H1 (cell line): ENCODE measurements around the gene NEURL2. TPM values are rescaled to one million over a fixed set of nuclear protein-coding genes. Genes with fewer than 3 reads are reported as not detected.

ENCODE experiments used
- CTCF ChIA-PET: fragments of 300-600 bp; sonication (Branson Sonifier 250); formaldehyde crosslinking; loops from one replicate; lab custom pipeline; 2021; ENCODE audit not compliant: partially characterized antibody; lab: Charles Lee
- POLR2A ChIA-PET: fragments of 300-600 bp; sonication (Branson Sonifier 250); formaldehyde crosslinking; loops from one replicate; lab custom pipeline; 2021; ENCODE audit warnings: inconsistent platforms; ENCODE audit not compliant: partially characterized antibody; lab: Charles Lee
- DNase-seq, 2 experiments: peaks; one replicate each; pipeline versions ENCODE4 v3.0.0 to v3.0.0-alpha.2; 2010 to 2022; ENCODE audit warnings: low spot score in 2 of 2, low read depth in 1 of 2, mixed read lengths in 1 of 2
- FAIRE-seq: peaks from 2 replicates; lab custom pipeline; 2011; peaks lifted over from hg19 to GRCh38; lab: Jason Lieb, UNC
- H2AFZ ChIP-seq: 2 replicates; pipeline ENCODE4 v1.8.1; 2012; ENCODE audit warnings: low read length, inconsistent platforms
- H2AK5ac ChIP-seq: 2 replicates; pipeline ENCODE4 v1.6.1; 2013; ENCODE audit warnings: low read depth, low read length
- H2BK120ac ChIP-seq: replicated peaks from 2 replicates; pipeline ENCODE3; 2013; ENCODE audit warnings: low read depth, low read length, inconsistent platforms
- H2BK12ac ChIP-seq: 2 replicates; pipeline ENCODE4 v1.6.1; 2013; ENCODE audit warnings: low read depth, low read length
- H2BK15ac ChIP-seq: 2 replicates; pipeline ENCODE4 v1.6.1; 2013; ENCODE audit warnings: low read length
- H2BK20ac ChIP-seq: 2 replicates; pipeline ENCODE4 v1.6.1; 2013; ENCODE audit warnings: low read length
- H2BK5ac ChIP-seq: 2 replicates; pipeline ENCODE4 v1.6.1; 2013; ENCODE audit warnings: low read depth, low read length
- H3K14ac ChIP-seq: 2 replicates; pipeline ENCODE4 v1.6.1; 2013; ENCODE audit warnings: inconsistent platforms; ENCODE audit not compliant: insufficient read length
- H3K18ac ChIP-seq: 2 replicates; pipeline ENCODE4 v1.6.1; 2013; ENCODE audit warnings: low read length; ENCODE audit errors: extremely low read depth
- H3K23ac ChIP-seq: 2 replicates; pipeline ENCODE4 v1.6.1; 2013; ENCODE audit warnings: inconsistent platforms; ENCODE audit not compliant: insufficient read length
- H3K23me2 ChIP-seq: 2 replicates; pipeline ENCODE4 v1.6.1; 2013; ENCODE audit warnings: low read depth, low read length
- H3K27ac ChIP-seq: 2 replicates; pipeline ENCODE4 v1.6.1; 2011; ENCODE audit warnings: low read depth, low read length, inconsistent platforms
- H3K27me3 ChIP-seq, 4 experiments: replicated peaks in 1 of 4; 1 replicate in 1 of 4; 2 replicates in 3 of 4; pipeline versions ENCODE4 v1.6.1 to v1.8.1; 2011 to 2013; ENCODE audit warnings: low read length in 3 of 4, mild to moderate bottlenecking in 3 of 4, inconsistent platforms in 2 of 4, mixed read lengths in 2 of 4, moderate library complexity in 1 of 4; ENCODE audit not compliant: control insufficient read depth in 3 of 4, insufficient read depth in 3 of 4; ENCODE audit errors: extremely low read depth in 1 of 4
- H3K36me3 ChIP-seq, 4 experiments: 2 replicates each; pipeline versions ENCODE4 v1.6.1 to v1.8.1; 2011 to 2013; ENCODE audit warnings: mild to moderate bottlenecking in 4 of 4, low read length in 3 of 4, moderate library complexity in 2 of 4, control low read depth in 1 of 4, inconsistent platforms in 1 of 4; ENCODE audit not compliant: insufficient read depth in 4 of 4, control insufficient read depth in 2 of 4
- H3K4ac ChIP-seq: replicated peaks from 2 replicates; pipeline ENCODE3; 2013; ENCODE audit warnings: low read length, low read depth, mixed read lengths, inconsistent platforms; ENCODE audit not compliant: insufficient read length
- H3K4me1 ChIP-seq, 4 experiments: replicated peaks in 1 of 4; 1 replicate in 1 of 4; 2 replicates in 3 of 4; pipeline versions ENCODE4 v1.6.1 to v1.8.1; 2011 to 2013; ENCODE audit warnings: low read length in 3 of 4, inconsistent platforms in 2 of 4, mixed read lengths in 1 of 4; ENCODE audit not compliant: insufficient read depth in 4 of 4, control insufficient read depth in 3 of 4
- H3K4me2 ChIP-seq, 2 experiments: 2 replicates each; pipeline versions ENCODE4 v1.6.1 to v1.8.1; 2011 to 2013; ENCODE audit warnings: low read depth in 2 of 2, low read length in 2 of 2, control low read depth in 1 of 2, inconsistent platforms in 1 of 2, mild to moderate bottlenecking in 1 of 2; ENCODE audit not compliant: insufficient read depth in 1 of 2
- H3K4me3 ChIP-seq, 4 experiments: fragments of 200-600, 300-600 bp in 1 of 4; sonication (generic), shearing (Covaris generic), sonication (Bioruptor Twin) in 1 of 4; 2 replicates each; pipeline versions ENCODE4 v1.5.1 to v1.8.1; 2011 to 2016; ENCODE audit warnings: low read length in 4 of 4, low read depth in 3 of 4, control low read depth in 2 of 4, inconsistent platforms in 2 of 4, mild to moderate bottlenecking in 2 of 4, mixed read lengths in 1 of 4, moderate library complexity in 1 of 4; ENCODE audit not compliant: insufficient read depth in 2 of 4; ENCODE audit errors: extremely low read depth in 1 of 4
- H3K56ac ChIP-seq: replicated peaks from 2 replicates; pipeline ENCODE3; 2013; ENCODE audit warnings: low read depth, mild to moderate bottlenecking, mixed read lengths, low read length, inconsistent platforms; ENCODE audit not compliant: insufficient read length
- H3K79me1 ChIP-seq: 2 replicates; pipeline ENCODE4 v1.6.1; 2013; ENCODE audit warnings: low read depth, low read length, control low read depth
- H3K79me2 ChIP-seq, 2 experiments: 2 replicates each; pipeline versions ENCODE4 v1.6.1 to v1.8.1; 2012 to 2013; ENCODE audit warnings: low read length in 2 of 2, mild to moderate bottlenecking in 2 of 2, inconsistent platforms in 1 of 2; ENCODE audit not compliant: insufficient read depth in 2 of 2, control insufficient read depth in 1 of 2
- H3K9ac ChIP-seq, 4 experiments: replicated peaks in 1 of 4; 1 replicate in 1 of 4; 2 replicates in 3 of 4; pipeline versions ENCODE4 v1.6.1 to v1.8.1; 2011 to 2013; ENCODE audit warnings: low read depth in 3 of 4, low read length in 3 of 4, control low read depth in 2 of 4, mild to moderate bottlenecking in 2 of 4, moderate library complexity in 2 of 4, inconsistent platforms in 1 of 4; ENCODE audit errors: extremely low read depth in 1 of 4
- H3K9me3 ChIP-seq, 2 experiments: 2 replicates each; pipeline versions ENCODE4 v1.6.1 to v1.8.1; 2012 to 2013; ENCODE audit warnings: mild to moderate bottlenecking in 2 of 2, moderate library complexity in 2 of 2, control low read depth in 1 of 2, inconsistent platforms in 1 of 2, low read depth in 1 of 2, low read length in 1 of 2, mixed read lengths in 1 of 2; ENCODE audit not compliant: insufficient read depth in 2 of 2
- H4K20me1 ChIP-seq, 2 experiments: replicated peaks in 1 of 2; 2 replicates each; pipeline versions ENCODE3 to v1.8.1; 2011 to 2013; ENCODE audit warnings: inconsistent platforms in 2 of 2, low read length in 2 of 2, mild to moderate bottlenecking in 1 of 2; ENCODE audit not compliant: insufficient read depth in 2 of 2, control insufficient read depth in 1 of 2
- H4K5ac ChIP-seq: 2 replicates; pipeline ENCODE4 v1.6.1; 2013; ENCODE audit warnings: low read length, low read depth, mixed read lengths, inconsistent platforms; ENCODE audit not compliant: insufficient read length
- H4K8ac ChIP-seq: 2 replicates; pipeline ENCODE4 v1.8.0; 2013; ENCODE audit warnings: mild to moderate bottlenecking, moderate library complexity, low read length, inconsistent platforms; ENCODE audit not compliant: insufficient read depth; ENCODE audit errors: extremely low read depth
- H4K91ac ChIP-seq: replicated peaks from 2 replicates; pipeline ENCODE3; 2013; ENCODE audit warnings: low read length, mixed read lengths, inconsistent platforms; ENCODE audit not compliant: insufficient read length
- ASH2L ChIP-seq: fragments of 200-600, 300-600 bp; sonication (generic); IDR thresholded peaks from one replicate; pipeline ENCODE4 v1.7.1; 2017; ENCODE audit warnings: low read length
- EP300 ChIP-seq, 2 experiments: IDR thresholded peaks; 1 replicate in 1 of 2; 2 replicates in 1 of 2; pipeline ENCODE4 v1.6.1; 2011 to 2012; ENCODE audit warnings: low read depth in 2 of 2, low read length in 2 of 2, mild to moderate bottlenecking in 2 of 2, borderline replicate concordance in 1 of 2, inconsistent platforms in 1 of 2, moderate library complexity in 1 of 2
- KDM4A ChIP-seq: IDR thresholded peaks from one replicate; pipeline ENCODE4 v1.7.1; 2012; ENCODE audit warnings: low read depth, mild to moderate bottlenecking, moderate library complexity, low read length, inconsistent platforms; ENCODE audit not compliant: severe bottlenecking
- NRF1 ChIP-seq: IDR thresholded peaks from 2 replicates; pipeline ENCODE4 v1.6.1; 2011; ENCODE audit warnings: mild to moderate bottlenecking, low read depth, low read length, improper control_type of control experiment
- RBBP5 ChIP-seq: IDR thresholded peaks from 2 replicates; pipeline ENCODE4 v1.7.1; 2012; ENCODE audit warnings: low read depth, mild to moderate bottlenecking, inconsistent platforms, low read length, moderate library complexity, borderline replicate concordance
- SP1 ChIP-seq: IDR thresholded peaks from 2 replicates; pipeline ENCODE4 v1.6.1; 2011; ENCODE audit warnings: low read depth, low read length
- WGBS, 2 experiments: shearing (Covaris generic) in 1 of 2; methylation state at CpG; one replicate each; pipeline versions ENCODE4 v1.1.6 to v1.1.7; 2013 to 2015; ENCODE audit warnings: low lambda C conversion rate in 2 of 2, mixed read lengths in 2 of 2, inconsistent platforms in 1 of 2, low coverage in 1 of 2, missing lambda C conversion rate in 1 of 2; ENCODE audit not compliant: insufficient replicate concordance in 2 of 2, insufficient coverage in 1 of 2, insufficient read length in 1 of 2; ENCODE audit errors: extremely low coverage in 1 of 2, missing lambda C conversion rate in 1 of 2; 5-methylcytosine and 5-hydroxymethylcytosine counted together
- polyA plus RNA-seq, 7 experiments: library from polyadenylated mRNA; depleted of rRNA in 3 of 7; stranded (reverse) in 5 of 7; unstranded in 2 of 7; fragments of >200 nt in 5 of 7; fragments of 200-250 nt in 2 of 7; gene quantifications; 1 replicate in 5 of 7; 2 replicates in 1 of 7; 4 replicates in 1 of 7; pipeline versions ENCODE4 v1.2.1 to v1.2.3, GENCODE V29; 2011 to 2013; ENCODE audit warnings: missing spikeins in 2 of 7, mixed read lengths in 2 of 7
- total RNA-seq: library from RNA; stranded (reverse); fragmentation: NEBNext Ultra II Directional; extraction: Animal tissue kit (Norgen Biotek cat#: 25700); gene quantifications from 2 replicates; pipeline ENCODE4 v1.2.1, GENCODE V29; 2021
- TF ChIP-seq, protein P1 (sequence below): IDR thresholded peaks from 2 replicates; pipeline ENCODE4 v1.6.1; 2011; ENCODE audit warnings: low read depth, mild to moderate bottlenecking, low read length; ENCODE audit not compliant: insufficient read depth

The NEURL2 gene
- total and polyA plus RNA-seq, 2 of the 8 experiments (the other 6 are each of a cell fraction or from before 2014, with no cell fraction given) = 6.9 TPM

DNA sequence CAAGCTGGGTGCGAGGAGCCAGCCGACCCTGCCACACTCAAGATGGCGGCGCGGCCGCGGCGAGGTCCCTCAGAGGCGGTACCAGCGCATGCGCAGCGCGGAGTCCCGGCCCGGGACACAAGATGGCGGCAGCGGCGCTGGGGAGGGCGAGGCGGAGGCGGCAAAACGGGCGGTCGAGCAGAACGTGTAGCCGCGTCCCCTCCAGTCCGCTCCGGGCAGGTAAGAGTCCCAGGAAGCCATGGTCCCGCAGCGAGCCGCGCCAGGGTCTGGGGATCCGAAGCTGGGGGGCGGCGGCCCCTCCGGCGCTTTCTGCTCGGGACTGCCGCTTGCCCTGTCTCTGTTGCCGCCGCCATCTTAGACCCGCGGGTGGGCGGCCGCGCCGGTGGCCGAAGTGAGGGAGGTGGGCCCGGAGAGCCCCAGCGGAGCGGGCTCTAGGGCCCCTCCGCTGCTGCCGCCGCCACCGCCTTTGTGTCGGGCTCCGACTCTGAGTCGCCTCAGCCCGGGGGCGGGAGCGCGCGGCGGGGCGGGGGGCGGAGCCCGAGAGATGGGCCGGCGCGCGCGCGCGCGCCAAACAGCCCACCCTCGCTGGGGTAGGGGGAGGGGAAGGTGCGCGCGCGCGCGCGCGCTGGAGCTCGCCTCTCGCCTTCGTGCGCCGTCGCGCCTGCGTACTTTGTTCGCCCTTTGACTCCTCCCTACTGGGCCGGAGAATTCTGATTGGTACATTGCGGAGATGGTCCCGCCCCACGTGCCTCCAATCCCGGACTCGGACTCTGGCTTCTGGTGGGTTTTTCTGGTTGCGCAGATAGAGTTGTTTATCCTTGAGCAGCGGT, 43.8 kb upstream of the NEURL2 start, which contains the start of gene PCIF1:
Gene PCIF1 (plus strand): TSS at position 98 of the 830 bp plus-strand sequence. CDS start 4,317 bp downstream, outside the sequence.
- Histone ChIP-seq H3K4me2 (peak within 1 kb of the TSS; percentile 72 to 73), H4K8ac (peak within 1 kb of the TSS; percentile 100), H2BK5ac (peak within 1 kb of the TSS; percentile 96), H2BK15ac (no peak within 1 kb of the TSS; the same call in 1 of the 2 replicates), H3K4me3 (peak within 1 kb of the TSS; percentile 76 to 91 (median 86)), H3K18ac (peak within 1 kb of the TSS; percentile 99), H3K79me2 (peaks cover 0 to 22% of the 10 kb centered on the region in 2 experiments; a peak in 2 of 4 replicates), H3K36me3 (peaks cover 3 to 16% (median 12%) of the 10 kb centered on the region in 4 experiments; a peak in 7 of 8 replicates), H4K91ac (peak within 1 kb of the TSS; percentile 99), H3K9me3 (no peaks in the 10 kb centered on the region), H3K4me1 (peaks cover 5 to 31% (median 14%) of the 10 kb centered on the region in 4 experiments), H2BK120ac (peak within 1 kb of the TSS; percentile 67), H3K14ac (no peak within 1 kb of the TSS), H4K5ac (peak within 1 kb of the TSS; percentile 96), H2AFZ (no peak within 1 kb of the TSS; the same call in 1 of the 2 replicates), H3K56ac (peak within 1 kb of the TSS; percentile 98), H3K79me1 (no peaks in the 10 kb centered on the region; the same call in 1 of the 2 replicates), H3K27me3 (no peaks in the 10 kb centered on the region), H3K27ac (peak within 1 kb of the TSS; percentile 100), H2AK5ac (no peak within 1 kb of the TSS), H2BK12ac (no peak within 1 kb of the TSS; the same call in 1 of the 2 replicates), H3K4ac (peak within 1 kb of the TSS; percentile 96), H4K20me1 (no peaks in the 10 kb centered on the region), H3K9ac (peak within 1 kb of the TSS; percentile 91 to 100 (median 100)), H2BK20ac (no peak within 1 kb of the TSS), H3K23ac (no peak within 1 kb of the TSS), H3K23me2 (peaks cover 3% of the 10 kb centered on the region; the same call in 1 of the 2 replicates)
- 1% methylated on average over 44 of the region's 102 CpGs; no CpG with 5 or more reads in 1 of the 2 experiments for WGBS, 2 experiments
- FAIRE-seq (no peak), DNase-seq (peak; percentile 91 to 99)
- POLR2A ChIA-PET = interaction anchor here (0.6 to 18.4 kb wide), 38 partner anchors 13 to 587 kb away, joined by 3 to 283 read pairs (median 6); partner anchors contain the start of genes ACOT8, CTSA, NEURL2 and PLTP
- CTCF ChIA-PET = interaction anchor here (0.6 to 2.9 kb wide), 7 partner anchors 12 to 135 kb away, joined by 3 to 12 read pairs (median 6); no protein-coding TSS in a partner anchor
- peak; percentile 78 for TF ChIP-seq ASH2L
- peak; percentile 94 for TF ChIP-seq NRF1
- TF ChIP-seq RBBP5 = peak; percentile 92; the same call in 1 of the 2 replicates
- peak; percentile 61 for TF ChIP-seq KDM4A
- TF ChIP-seq EP300 (IDR thresholded peaks at IDR 0.05; ENCODE audit: borderline replicate concordance in 1 of 2, low read depth in 2 of 2, low read length in 2 of 2) = peak in 1 of 2 experiments; percentile 21; a peak in 1 of 3 replicates
- peak; percentile 83 for TF ChIP-seq SP1
- TF ChIP-seq, protein P1, sequence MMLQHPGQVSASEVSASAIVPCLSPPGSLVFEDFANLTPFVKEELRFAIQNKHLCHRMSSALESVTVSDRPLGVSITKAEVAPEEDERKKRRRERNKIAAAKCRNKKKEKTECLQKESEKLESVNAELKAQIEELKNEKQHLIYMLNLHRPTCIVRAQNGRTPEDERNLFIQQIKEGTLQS = no peak
